Ovary (tissue), 3 donors: ENCODE results near the gene GPR55.

ENCODE experiments used
- EP300 ChIP-seq: sonication (generic); formaldehyde crosslinking; IDR thresholded peaks from one replicate; pipeline ENCODE4 v1.6.1; 2017; ENCODE audit warnings: antibody characterized with exemption
- POLR2A ChIP-seq: fragments of 450-650 bp; IDR thresholded peaks from one replicate; pipeline ENCODE4 v1.6.1; 2017; ENCODE audit warnings: antibody characterized with exemption, mild to moderate bottlenecking, moderate library complexity
- TF ChIP-seq, protein P1 (sequence below), 3 donors: fragments of 450-650 bp in 2 of 3; fragments of 200-600 bp in 1 of 3; IDR thresholded peaks; one replicate each; pipeline versions ENCODE4 v1.5.1 to v1.8.0; 2016 to 2022; ENCODE audit warnings: antibody characterized with exemption in 3 of 3, mild to moderate bottlenecking in 1 of 3
- donor health status: DM: no; HTN: no; CAD: no.

DNA sequence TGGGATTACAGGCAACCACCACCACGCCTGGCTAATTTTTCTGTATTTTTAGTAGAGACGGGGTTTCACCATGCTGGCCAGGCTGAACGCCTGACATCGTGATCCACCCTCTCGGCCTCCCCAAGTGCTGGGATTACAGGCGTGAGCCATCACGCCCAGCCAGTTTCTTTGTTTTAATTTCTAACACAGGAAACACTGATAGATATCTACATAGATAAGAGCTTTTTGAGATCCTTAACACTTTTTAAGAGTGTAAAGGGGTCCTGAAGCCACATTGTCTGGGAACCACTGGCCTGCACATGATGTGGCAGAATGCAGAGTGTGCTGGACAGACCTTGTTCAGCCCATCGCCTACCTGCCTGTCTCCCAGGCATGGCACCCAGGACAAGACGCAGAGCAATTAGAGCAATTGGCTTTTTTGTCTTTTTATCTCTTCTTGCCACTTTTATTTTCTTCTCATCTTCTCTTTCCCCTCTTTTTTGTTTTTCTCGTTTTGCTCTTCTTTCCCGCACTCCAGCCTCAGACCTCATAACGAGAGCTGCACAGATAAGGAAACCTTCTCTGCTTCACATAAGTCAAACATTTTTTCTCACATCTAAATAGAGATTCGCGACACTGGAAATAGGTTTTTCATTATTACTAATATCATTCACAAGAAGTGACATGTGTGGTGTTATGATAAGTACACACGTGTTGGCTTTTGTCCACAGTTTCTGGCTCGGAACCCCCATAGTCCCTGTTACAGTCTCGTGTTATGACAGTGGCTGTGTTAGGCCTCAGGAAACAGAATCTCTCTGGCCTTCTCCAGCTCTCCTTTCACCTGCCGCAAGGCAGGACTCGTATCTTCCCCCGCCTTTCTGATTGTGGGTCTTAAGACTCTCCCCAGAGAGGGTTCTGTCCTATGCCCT is 25.2 kb upstream of the GPR55 start:
- TF ChIP-seq, protein P1, sequence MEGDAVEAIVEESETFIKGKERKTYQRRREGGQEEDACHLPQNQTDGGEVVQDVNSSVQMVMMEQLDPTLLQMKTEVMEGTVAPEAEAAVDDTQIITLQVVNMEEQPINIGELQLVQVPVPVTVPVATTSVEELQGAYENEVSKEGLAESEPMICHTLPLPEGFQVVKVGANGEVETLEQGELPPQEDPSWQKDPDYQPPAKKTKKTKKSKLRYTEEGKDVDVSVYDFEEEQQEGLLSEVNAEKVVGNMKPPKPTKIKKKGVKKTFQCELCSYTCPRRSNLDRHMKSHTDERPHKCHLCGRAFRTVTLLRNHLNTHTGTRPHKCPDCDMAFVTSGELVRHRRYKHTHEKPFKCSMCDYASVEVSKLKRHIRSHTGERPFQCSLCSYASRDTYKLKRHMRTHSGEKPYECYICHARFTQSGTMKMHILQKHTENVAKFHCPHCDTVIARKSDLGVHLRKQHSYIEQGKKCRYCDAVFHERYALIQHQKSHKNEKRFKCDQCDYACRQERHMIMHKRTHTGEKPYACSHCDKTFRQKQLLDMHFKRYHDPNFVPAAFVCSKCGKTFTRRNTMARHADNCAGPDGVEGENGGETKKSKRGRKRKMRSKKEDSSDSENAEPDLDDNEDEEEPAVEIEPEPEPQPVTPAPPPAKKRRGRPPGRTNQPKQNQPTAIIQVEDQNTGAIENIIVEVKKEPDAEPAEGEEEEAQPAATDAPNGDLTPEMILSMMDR (IDR thresholded peaks at IDR 0.05) = no peak
- TF ChIP-seq EP300 (no peak), POLR2A (no peak)
